Prostate gland (tissue), 2 donors: ENCODE data around the gene RRAS. TPM values are rescaled to one million over a fixed set of nuclear protein-coding genes. Genes with fewer than 3 reads are reported as not detected.

Source experiments
- DNase-seq: peaks from one replicate; pipeline ENCODE4 v3.0.0-alpha.2; 2019; ENCODE audit warnings: low spot score
- H3K27ac ChIP-seq, 2 donors: fragments of 200-600 bp; sonication (generic); 2 replicates each; pipeline ENCODE4 v1.5.1; 2017 to 2019
- H3K27me3 ChIP-seq: fragments of 200-600 bp; sonication (generic); replicated peaks from 2 replicates; pipeline ENCODE4 v1.5.1; 2019; ENCODE audit not compliant: insufficient read depth
- H3K36me3 ChIP-seq, 2 donors: fragments of 200-600 bp; sonication (generic); 1 replicate in 1 of 2; 2 replicates in 1 of 2; pipeline versions ENCODE4 v1.5.1 to v1.8.1; 2017 to 2019
- H3K4me1 ChIP-seq: fragments of 200-600 bp; sonication (generic); replicated peaks from 2 replicates; pipeline ENCODE4 v1.5.1; 2019
- H3K4me3 ChIP-seq, 2 donors: fragments of 200-600 bp; sonication (generic); 2 replicates each; pipeline ENCODE4 v1.5.1; 2017 to 2019
- H3K9me3 ChIP-seq: fragments of 200-600 bp; sonication (generic); 2 replicates; pipeline ENCODE4 v1.5.1; 2017
- CTCF ChIP-seq, 4 experiments: fragments of 200-600 bp in 2 of 4; fragments of 450-650 bp in 2 of 4; sonication (generic) in 2 of 4; IDR thresholded peaks; 1 replicate in 3 of 4; 2 replicates in 1 of 4; pipeline ENCODE4 v1.5.1; 2016 to 2019; ENCODE audit warnings: antibody characterized with exemption in 4 of 4, mild to moderate bottlenecking in 2 of 4, moderate library complexity in 2 of 4
- POLR2A ChIP-seq: fragments of 450-650 bp; IDR thresholded peaks from one replicate; pipeline ENCODE4 v1.6.1; 2016; ENCODE audit warnings: antibody characterized with exemption, mild to moderate bottlenecking
- POLR2AphosphoS5 ChIP-seq: sonication (generic); formaldehyde crosslinking; IDR thresholded peaks from one replicate; pipeline ENCODE4 v1.6.1; 2017; ENCODE audit warnings: antibody characterized with exemption
- whole genome bisulfite sequencing: methylation state at CpG from one replicate; pipeline ENCODE4 v1.1.5; 2018; 5-methylcytosine and 5-hydroxymethylcytosine counted together
- intact Hi-C: fragments of 100-400 bp; cut with DNase I; formaldehyde crosslinking; loops from one replicate; pipeline ENCODE4 v1.14.2; 2022
- total RNA-seq, 2 donors: library from RNA; depleted of rRNA; stranded (reverse); fragments of >200 nt; gene quantifications; one replicate each; pipeline ENCODE4 v1.1.0, GENCODE V29; 2016

Gene RRAS
- total RNA-seq, 2 donors from 2014 or later, result 59.1 to 72.3 TPM

- no peaks in the 10 kb centered on the region for H3K4me1 ChIP-seq
- intact Hi-C loops, result no loop called here
- H3K36me3 ChIP-seq, result peaks cover 19 to 26% of the 10 kb centered on the region in 2 donors
- H3K27me3 ChIP-seq, result no peaks in the 10 kb centered on the region
- DNase-seq, result no peak
- H3K9me3 ChIP-seq, result no peaks in the 10 kb centered on the region
- TF ChIP-seq CTCF (IDR thresholded peaks at IDR 0.05) (no peak), POLR2AphosphoS5 (no peak), POLR2A (no peak)
- no peak overlapping the region for H3K27ac ChIP-seq
- 92% methylated on average over 24 of the region's 26 CpGs for WGBS
- H3K4me3 ChIP-seq, result no peak overlapping the region
Observed at GRCh38 chr19:49599378-49600295, 40.3 kb downstream of the RRAS start.

GRCh38 chr19:49597703-49597974, 42.3 kb downstream of the RRAS start:
- intact Hi-C loops, result no loop called here
- Histone ChIP-seq H3K36me3 (peaks cover 21 to 30% of the 10 kb centered on the region in 2 donors), H3K9me3 (no peaks in the 10 kb centered on the region), H3K27ac (no peak overlapping the region), H3K4me3 (no peak overlapping the region), H3K4me1 (peaks cover 3% of the 10 kb centered on the region), H3K27me3 (no peaks in the 10 kb centered on the region)
- 92% methylated on average over 27 of the region's 29 CpGs for WGBS
- no peak for DNase-seq
- TF ChIP-seq POLR2A, result no peak
- TF ChIP-seq CTCF (IDR thresholded peaks at IDR 0.05), result no peak
- no peak for TF ChIP-seq POLR2AphosphoS5

- 95% methylated on average over 65 of the region's 65 CpGs for WGBS
- H3K27ac ChIP-seq, result no peak overlapping the region
- H3K36me3 ChIP-seq, result peaks cover 21 to 30% of the 10 kb centered on the region in 2 donors
Observed at GRCh38 chr19:49596954-49597702, 42.8 kb downstream of the RRAS start.

GRCh38 chr19:49596407-49596806, 43.5 kb downstream of the RRAS start:
- H3K9me3 ChIP-seq, result no peaks in the 10 kb centered on the region
- no peak overlapping the region for H3K27ac ChIP-seq
- no peak overlapping the region for H3K4me3 ChIP-seq
- 87% methylated on average over 15 of the region's 15 CpGs for WGBS
- peaks cover 3% of the 10 kb centered on the region for H3K4me1 ChIP-seq
- intact Hi-C loops, result no loop called here
- no peak for TF ChIP-seq CTCF (IDR thresholded peaks at IDR 0.05)
- no peak for TF ChIP-seq POLR2AphosphoS5
- TF ChIP-seq POLR2A, result no peak
- DNase-seq, result no peak
- peaks cover 21 to 30% of the 10 kb centered on the region in 2 donors for H3K36me3 ChIP-seq
- no peaks in the 10 kb centered on the region for H3K27me3 ChIP-seq

More at GRCh38 chr19:49596954-49597702, 42.8 kb downstream of the RRAS start:
- intact Hi-C loops, result no loop called here
- Histone ChIP-seq H3K27me3 (no peaks in the 10 kb centered on the region), H3K9me3 (no peaks in the 10 kb centered on the region), H3K4me3 (no peak overlapping the region), H3K4me1 (peaks cover 3% of the 10 kb centered on the region)
- no peak for DNase-seq
- TF ChIP-seq POLR2AphosphoS5 (no peak), CTCF (IDR thresholded peaks at IDR 0.05) (no peak), POLR2A (no peak)
